Memory B cell (primary cell): ENCODE results near the gene AMMECR1.
"Not testable (repeated sequence)": the region's sequence is repeated elsewhere in the genome, so short reads cannot be mapped to it uniquely, and the experiment has no call there.

ENCODE experiments used
- ATAC-seq: fragments of 150-1000 bp; cut with Tn5 transposase; 2 replicates; pipeline ENCODE4 v1.10.0; 2021; ENCODE audit warnings: low read depth, mild to moderate bottlenecking, moderate library complexity
- DNase-seq, 2 donors: peaks; one replicate each; pipeline ENCODE4 v3.0.0; 2022; ENCODE audit warnings: low spot score in 2 of 2
- H3K27ac Mint-ChIP-seq: one replicate; pipeline ENCODE4 v1.8.0; 2022; ENCODE audit warnings: mild to moderate bottlenecking, moderate library complexity, mixed read lengths
- H3K27me3 Mint-ChIP-seq: one replicate; pipeline ENCODE4 v1.8.0; 2022; ENCODE audit warnings: mixed read lengths
- H3K36me3 Mint-ChIP-seq: one replicate; pipeline ENCODE4 v1.8.0; 2022; ENCODE audit warnings: mild to moderate bottlenecking, mixed read lengths
- H3K4me1 Mint-ChIP-seq: one replicate; pipeline ENCODE4 v1.8.0; 2022; ENCODE audit warnings: mixed read lengths
- H3K4me3 Mint-ChIP-seq: one replicate; pipeline ENCODE4 v1.8.0; 2022; ENCODE audit warnings: mild to moderate bottlenecking, moderate library complexity, mixed read lengths
- H3K9me3 Mint-ChIP-seq: one replicate; pipeline ENCODE4 v1.8.0; 2022; ENCODE audit warnings: mixed read lengths

Gene AMMECR1

DNA sequence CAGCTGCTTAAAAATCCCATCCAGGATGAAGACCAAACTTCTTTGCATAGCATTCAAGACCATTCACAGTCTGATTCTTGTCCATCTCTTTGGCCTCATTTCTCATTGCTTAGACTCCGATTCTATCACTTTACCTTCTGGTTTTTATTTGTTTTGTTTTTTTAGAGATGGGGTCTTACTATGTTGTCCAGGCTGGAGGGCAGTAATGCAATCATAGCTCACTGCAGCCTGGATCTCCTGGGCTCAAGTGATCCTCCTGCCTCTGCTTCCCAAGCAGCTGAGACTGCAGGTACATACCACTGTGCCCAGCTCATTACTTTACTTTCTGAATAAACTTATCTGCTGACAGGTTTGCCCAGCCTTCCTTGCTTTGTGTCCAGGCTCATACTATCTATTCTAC is 162.1 kb downstream of the AMMECR1 start:
- Mint-ChIP-seq H3K4me1 (peaks cover 11% of the 10 kb centered on the region), H3K9me3 (no peaks in the 10 kb centered on the region), H3K27ac (no peak overlapping the region), H3K27me3 (no peaks in the 10 kb centered on the region), H3K4me3 (no peak overlapping the region), H3K36me3 (peaks cover 2% of the 10 kb centered on the region)
- no peak for DNase-seq
- ATAC-seq, result no peak

DNA sequence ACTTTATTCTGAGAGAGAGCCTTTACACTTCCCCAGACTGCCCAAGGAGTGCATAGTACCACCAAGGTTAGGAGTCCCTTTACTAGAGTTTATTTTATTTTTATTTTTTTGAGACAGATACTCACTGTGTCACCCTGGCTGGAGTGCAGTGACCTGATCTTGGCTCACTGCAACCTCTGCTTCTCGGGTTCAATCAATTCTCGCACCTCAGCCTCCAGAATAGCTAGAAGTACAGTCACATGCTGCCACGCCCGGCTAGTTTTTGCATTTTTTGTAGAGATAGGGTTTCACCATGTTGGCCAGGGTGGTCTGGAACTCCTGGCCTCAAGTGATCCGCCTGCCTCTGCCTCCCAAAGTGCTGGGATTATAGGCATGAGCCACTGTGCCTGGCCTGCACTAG is 163.6 kb downstream of the AMMECR1 start:
- not testable (repeated sequence) for ATAC-seq, DNase-seq, H3K4me3 Mint-ChIP-seq, H3K27ac Mint-ChIP-seq, H3K36me3 Mint-ChIP-seq, H3K4me1 Mint-ChIP-seq, H3K27me3 Mint-ChIP-seq, H3K9me3 Mint-ChIP-seq

DNA sequence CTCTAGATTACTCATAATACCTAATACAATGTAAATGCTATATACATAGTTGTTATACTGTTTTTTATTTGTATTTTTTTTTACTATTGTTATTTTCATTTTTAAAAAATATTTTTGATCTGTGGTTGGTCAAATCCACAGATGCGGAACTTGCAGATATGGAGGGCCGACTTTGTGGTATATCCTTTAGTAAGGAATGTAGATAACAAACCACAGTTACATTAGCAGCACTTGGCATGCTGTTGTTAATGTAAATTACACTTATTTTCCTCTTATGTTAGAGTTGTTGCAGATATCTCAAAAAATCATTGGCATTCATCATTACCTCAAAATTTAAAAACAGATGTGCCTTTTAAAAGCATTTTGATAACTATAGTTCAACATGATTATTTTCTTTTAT is 164.0 kb downstream of the AMMECR1 start:
- H3K27me3 Mint-ChIP-seq, result no peaks in the 10 kb centered on the region
- peaks cover 8% of the 10 kb centered on the region for H3K36me3 Mint-ChIP-seq
- no peak for ATAC-seq
- no peak overlapping the region for H3K27ac Mint-ChIP-seq
- DNase-seq, result no peak
- no peaks in the 10 kb centered on the region for H3K9me3 Mint-ChIP-seq
- no peak overlapping the region for H3K4me3 Mint-ChIP-seq
- H3K4me1 Mint-ChIP-seq, result peaks cover under 1% of the 10 kb centered on the region

DNA sequence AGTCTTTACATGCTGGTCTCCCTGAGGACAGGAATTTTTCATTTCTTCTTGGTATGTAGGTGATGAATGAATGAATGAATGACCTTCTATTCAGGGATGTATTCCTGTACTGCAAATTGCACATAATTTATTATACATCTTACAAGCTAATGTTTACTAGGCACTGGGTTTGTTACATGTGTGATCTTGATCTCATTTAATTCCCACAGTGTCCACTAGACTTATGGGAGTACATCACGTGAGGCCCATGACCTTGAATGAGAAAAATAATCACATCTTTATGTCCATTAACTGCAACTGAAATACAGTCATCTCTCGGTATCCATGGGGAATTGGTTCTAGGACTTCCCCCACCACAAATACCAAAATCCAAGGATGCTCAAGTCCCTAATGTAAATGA is 164.6 kb downstream of the AMMECR1 start:
- H3K4me3 Mint-ChIP-seq, result no peak overlapping the region
- H3K27ac Mint-ChIP-seq, result no peak overlapping the region
- H3K9me3 Mint-ChIP-seq, result no peaks in the 10 kb centered on the region
- H3K4me1 Mint-ChIP-seq, result no peaks in the 10 kb centered on the region
- DNase-seq, result no peak
- ATAC-seq, result no peak
- H3K27me3 Mint-ChIP-seq, result no peaks in the 10 kb centered on the region
- H3K36me3 Mint-ChIP-seq, result peaks cover 11% of the 10 kb centered on the region

DNA sequence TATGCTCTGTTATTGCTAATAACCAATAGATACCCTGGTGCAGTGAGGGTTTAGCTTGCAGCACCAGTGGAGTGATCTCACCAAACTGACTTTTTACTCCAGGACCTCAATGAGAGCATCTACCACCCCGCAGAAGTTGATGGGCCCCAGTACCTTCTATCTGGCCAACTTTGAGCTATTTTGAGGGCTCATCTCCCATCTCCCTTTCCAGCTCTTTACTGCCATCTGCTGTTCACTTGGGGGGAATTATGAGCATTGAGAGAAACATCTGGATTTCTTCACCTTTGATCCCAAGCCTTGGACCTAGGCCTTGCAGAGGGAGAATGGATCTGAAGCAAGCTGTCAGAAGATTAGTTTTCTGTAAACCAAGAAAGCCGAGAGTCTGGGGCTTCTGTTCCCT is 171.4 kb downstream of the AMMECR1 start:
- peak in 1 of 2 donors; percentile 31 for DNase-seq
- no peak overlapping the region for H3K4me3 Mint-ChIP-seq
- ATAC-seq, result peak; percentile 59
- peaks cover 4% of the 10 kb centered on the region for H3K4me1 Mint-ChIP-seq
- H3K27me3 Mint-ChIP-seq, result no peaks in the 10 kb centered on the region
- peaks cover 18% of the 10 kb centered on the region for H3K36me3 Mint-ChIP-seq
- no peak overlapping the region for H3K27ac Mint-ChIP-seq
- peaks cover 1% of the 10 kb centered on the region for H3K9me3 Mint-ChIP-seq

DNA sequence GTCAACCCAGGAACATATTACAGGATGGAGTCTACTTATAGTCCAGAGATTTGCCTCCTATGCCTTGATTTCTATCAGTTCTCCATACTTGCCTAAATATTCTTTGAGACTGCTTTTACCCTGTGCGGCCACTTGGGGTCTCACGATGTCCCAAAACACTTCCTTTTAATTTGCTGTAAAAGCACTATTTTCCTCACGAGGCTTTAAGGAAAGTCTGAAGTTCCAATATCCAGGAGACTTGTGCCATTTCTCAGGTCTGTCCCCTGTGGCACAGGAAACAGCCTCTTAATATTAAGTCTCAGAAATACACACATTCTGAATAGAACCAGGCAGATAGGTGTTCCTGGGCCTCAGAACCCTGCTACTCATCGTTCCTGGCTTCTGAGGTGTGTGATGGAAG is 172.0 kb downstream of the AMMECR1 start:
- H3K27ac Mint-ChIP-seq, result no peak overlapping the region
- ATAC-seq, result peak; percentile 43
- DNase-seq, result no peak
- H3K4me1 Mint-ChIP-seq, result peaks cover 4% of the 10 kb centered on the region
- no peaks in the 10 kb centered on the region for H3K27me3 Mint-ChIP-seq
- peaks cover 20% of the 10 kb centered on the region for H3K36me3 Mint-ChIP-seq
- H3K4me3 Mint-ChIP-seq, result no peak overlapping the region
- peaks cover 4% of the 10 kb centered on the region for H3K9me3 Mint-ChIP-seq

DNA sequence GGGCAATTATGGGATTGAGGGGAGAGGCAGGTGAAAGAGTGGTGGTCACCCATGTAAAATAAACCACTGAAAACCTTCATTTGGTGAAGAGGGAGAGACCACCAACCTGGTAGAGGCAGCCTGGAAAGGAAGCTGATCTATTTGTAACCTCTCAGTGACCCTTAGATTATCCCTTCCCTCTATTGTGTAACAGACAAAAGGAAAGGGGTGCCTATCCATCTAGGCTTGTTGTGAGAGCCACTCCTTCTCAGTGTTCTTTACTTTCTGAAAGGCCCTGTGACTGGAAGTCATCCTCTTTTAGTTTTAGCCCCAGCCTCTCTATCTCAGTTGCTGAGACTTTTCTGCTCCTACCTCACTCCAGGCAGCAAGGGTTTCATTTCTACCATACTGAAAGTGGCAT is 172.6 kb downstream of the AMMECR1 start:
- Mint-ChIP-seq H3K27ac (no peak overlapping the region), H3K36me3 (peaks cover 20% of the 10 kb centered on the region), H3K4me1 (peaks cover 4% of the 10 kb centered on the region), H3K4me3 (no peak overlapping the region), H3K9me3 (peaks cover 4% of the 10 kb centered on the region), H3K27me3 (no peaks in the 10 kb centered on the region)
- ATAC-seq (no peak), DNase-seq (no peak)
